Measurements from ENCODE around the gene FAM135A. TPM values are rescaled to one million over a fixed set of nuclear protein-coding genes. Genes with fewer than 3 reads are reported as not detected.
A peak's percentile ranks its signal among the peaks of the same experiment; 100 is the strongest.

FAM135A gene
- total RNA-seq: 17.6 TPM
- polyA plus RNA-seq (ENCODE audit: insufficient read depth in 1 of 8, insufficient read length in 8 of 8, low replicate concordance in 1 of 8): 10 to 100 TPM; 13.7 to 19.7 (median 16.5) TPM
- long read RNA-seq, donor 1: 0 reads
- long read RNA-seq, donor 2: 0 reads
- long read RNA-seq, donor 3: 0 reads
- long read RNA-seq, donor 4: 0 reads
- long read RNA-seq, donor 5: 0 reads
- long read RNA-seq, donor 6, full-length matches to known transcripts: 1 of 1 reads
- long read RNA-seq, donor 6, partial matches to known transcripts: 0 of 1 reads
- long read RNA-seq, donor 6, other reads (novel, unspliced or antisense): 0 of 1 reads
- long read RNA-seq, donor 7, partial matches to known transcripts: 0 of 1 reads
- long read RNA-seq, donor 7, other reads (novel, unspliced or antisense): 0 of 1 reads
- long read RNA-seq, donor 8, partial matches to known transcripts: 0 of 1 reads
- long read RNA-seq, donor 8, other reads (novel, unspliced or antisense): 0 of 1 reads
- long read RNA-seq, donor 9: 0 reads
- long read RNA-seq, donor 10: 0 reads
- long read RNA-seq, donor 11, full-length matches to known transcripts: 1 of 1 reads
- long read RNA-seq, donor 11, partial matches to known transcripts: 0 of 1 reads
- long read RNA-seq, donor 11, other reads (novel, unspliced or antisense): 0 of 1 reads

DNA sequence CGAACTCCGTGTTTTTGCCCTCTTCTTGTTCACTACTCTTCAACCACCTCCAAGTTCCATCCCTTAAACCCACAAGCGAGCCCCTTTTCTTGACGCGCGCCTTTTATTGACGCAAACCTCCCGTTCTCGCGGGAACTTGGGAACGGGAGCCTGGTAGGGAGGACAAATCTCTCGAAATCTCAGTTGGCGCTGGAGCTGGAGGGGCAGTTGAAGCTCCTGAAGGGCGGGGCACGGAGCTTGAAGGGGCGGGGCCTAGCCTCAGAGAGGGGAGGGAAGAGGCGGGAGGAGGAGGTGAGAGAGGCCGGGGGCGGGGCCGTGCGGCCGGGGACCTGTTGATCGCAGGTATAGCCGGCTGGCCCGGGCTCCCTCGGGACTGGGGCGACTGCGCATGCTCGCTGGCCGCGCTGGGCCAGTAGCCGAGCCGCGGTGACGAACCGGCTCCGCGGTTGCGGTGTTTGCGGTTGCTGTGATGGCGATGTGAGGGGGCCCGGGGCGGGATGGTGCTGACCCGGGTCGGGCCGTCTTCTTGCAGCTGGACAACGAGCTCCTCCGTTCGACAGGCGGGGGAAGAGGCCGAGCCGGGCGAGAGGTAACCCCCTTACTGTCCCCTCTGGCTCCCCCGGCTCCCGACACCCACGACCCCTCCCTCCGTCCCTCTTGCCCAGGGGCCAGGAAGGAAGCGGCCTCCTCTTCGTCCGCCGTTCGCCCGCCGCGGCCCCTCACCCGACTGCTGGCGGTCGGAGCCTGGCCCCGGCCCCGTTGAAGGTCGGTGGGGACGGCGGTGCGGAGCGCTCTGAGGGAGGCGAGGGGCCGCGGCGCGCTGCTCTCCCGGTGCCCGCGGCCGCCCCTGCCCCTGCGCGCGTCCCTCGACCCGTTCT is at the start of gene FAM135A:
Gene FAM135A, plus strand, starts transcription at position 395 of the 878 bp plus-strand sequence. CDS start 14,835 bp downstream, outside the sequence.
- under 1% methylated on average over 78 of the region's 89 CpGs for WGBS (ENCODE audit: insufficient coverage)
- no peaks in the 10 kb centered on the region for H3K36me3 ChIP-seq (ENCODE audit: control insufficient read depth, insufficient read depth, low read length)
- no peaks in the 10 kb centered on the region for H3K27me3 ChIP-seq (ENCODE audit: control insufficient read depth, insufficient read depth, low read length)
- H3K27ac ChIP-seq (ENCODE audit: low read length): peak within 1 kb of the TSS; percentile 83
- no peaks in the 10 kb centered on the region for H3K4me1 ChIP-seq (ENCODE audit: control insufficient read depth, insufficient read depth, low read length)
- peak; percentile 100 for DNase-seq
- peak within 1 kb of the TSS; percentile 71 for H3K4me3 ChIP-seq (ENCODE audit: low read length)
- H3K9me3 ChIP-seq (replicated peaks; ENCODE audit: control insufficient read depth, low read depth, low read length): no peaks in the 10 kb centered on the region

DNA sequence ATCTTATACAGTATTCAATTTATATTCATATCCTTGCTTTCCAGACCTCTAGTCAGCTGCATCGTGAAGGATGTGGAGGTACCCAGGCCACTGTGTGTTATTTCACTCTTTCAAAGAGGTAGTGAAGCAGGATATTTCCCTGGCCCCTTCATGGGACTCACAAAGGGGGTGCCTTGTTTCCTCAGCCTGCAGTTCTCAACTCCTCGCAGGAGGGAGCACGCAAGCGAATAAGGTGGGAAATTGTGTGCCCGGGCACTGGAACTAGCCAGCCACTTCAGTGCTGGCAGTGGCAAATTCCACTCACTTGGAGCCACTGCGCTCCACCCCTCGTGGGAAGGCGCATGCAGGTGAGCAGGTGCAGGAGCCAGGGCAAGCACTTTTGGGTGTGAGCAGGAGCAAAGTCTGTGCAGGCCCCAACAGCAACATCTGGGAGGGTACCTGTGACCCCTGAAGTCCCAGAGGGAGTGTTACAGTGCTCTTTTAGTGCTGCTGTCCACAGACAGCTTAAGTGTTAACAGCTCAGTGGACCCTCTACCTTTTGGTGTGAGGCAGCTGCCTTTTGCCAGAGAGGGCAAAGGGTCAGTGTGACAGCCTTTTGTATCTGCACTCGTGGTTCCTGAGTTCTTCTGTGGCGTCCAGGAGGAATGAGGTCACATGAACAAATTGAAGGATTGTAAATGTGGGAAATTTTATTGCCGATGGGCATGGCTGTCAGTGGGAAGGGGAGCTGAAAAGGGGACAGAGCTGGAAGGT is 49.4 kb upstream of the FAM135A start:
- Histone ChIP-seq H3K4me1 (ENCODE audit: control insufficient read depth, insufficient read depth, low read length) (no peaks in the 10 kb centered on the region), H3K27ac (ENCODE audit: low read length) (no peak overlapping the region), H3K27me3 (ENCODE audit: control insufficient read depth, insufficient read depth, low read length) (no peaks in the 10 kb centered on the region), H3K9me3 (replicated peaks; ENCODE audit: control insufficient read depth, low read depth, low read length) (no peaks in the 10 kb centered on the region), H3K36me3 (ENCODE audit: control insufficient read depth, insufficient read depth, low read length) (no peaks in the 10 kb centered on the region), H3K4me3 (ENCODE audit: low read length) (no peak overlapping the region)
- 93% methylated on average over 7 of the region's 11 CpGs for WGBS (ENCODE audit: insufficient coverage)
- no peak for DNase-seq

DNA sequence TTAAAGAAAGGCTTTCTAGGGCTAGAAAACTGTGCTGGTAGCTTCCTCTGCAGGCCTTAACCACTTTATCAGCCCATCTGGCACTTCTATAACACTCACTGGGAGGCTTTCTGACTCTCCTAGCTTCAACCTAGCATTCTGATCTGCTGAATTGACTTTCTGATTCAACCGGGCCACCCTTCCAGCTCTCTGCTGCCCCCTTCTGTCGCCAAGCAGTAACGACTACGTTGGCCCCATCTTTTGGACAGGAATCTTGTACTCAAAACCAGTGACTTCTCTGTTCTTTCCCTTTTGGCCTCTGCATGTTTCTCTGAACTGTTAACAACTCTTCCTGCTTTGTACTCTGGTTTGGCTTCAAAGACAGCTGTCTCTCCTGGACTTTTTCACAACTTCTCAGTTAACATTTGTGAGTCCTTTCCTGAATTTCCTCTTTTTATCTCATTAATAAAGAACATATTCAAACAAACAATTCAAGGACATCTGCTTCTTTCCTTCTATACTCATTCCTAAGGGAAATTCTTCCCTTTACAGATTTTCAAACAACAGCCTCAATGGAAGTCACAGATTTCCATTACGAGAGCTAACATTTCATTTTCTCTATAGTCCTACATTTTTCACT is 43.9 kb upstream of the FAM135A start:
- Histone ChIP-seq H3K4me1 (ENCODE audit: control insufficient read depth, insufficient read depth, low read length) (no peaks in the 10 kb centered on the region), H3K27ac (ENCODE audit: low read length) (no peak overlapping the region), H3K4me3 (ENCODE audit: low read length) (no peak overlapping the region), H3K27me3 (ENCODE audit: control insufficient read depth, insufficient read depth, low read length) (no peaks in the 10 kb centered on the region), H3K36me3 (ENCODE audit: control insufficient read depth, insufficient read depth, low read length) (no peaks in the 10 kb centered on the region), H3K9me3 (replicated peaks; ENCODE audit: control insufficient read depth, low read depth, low read length) (no peaks in the 10 kb centered on the region)
- 0% methylated on average over 4 of the region's 5 CpGs for WGBS (ENCODE audit: insufficient coverage)
- peak; percentile 67 for DNase-seq

- no peak overlapping the region for H3K27ac ChIP-seq (ENCODE audit: low read length)
- H3K9me3 ChIP-seq (replicated peaks; ENCODE audit: control insufficient read depth, low read depth, low read length): no peaks in the 10 kb centered on the region
- DNase-seq: no peak
- H3K36me3 ChIP-seq (ENCODE audit: control insufficient read depth, insufficient read depth, low read length): no peaks in the 10 kb centered on the region
- H3K4me3 ChIP-seq (ENCODE audit: low read length): no peak overlapping the region
- H3K27me3 ChIP-seq (ENCODE audit: control insufficient read depth, insufficient read depth, low read length): no peaks in the 10 kb centered on the region
- no CpG with 5 or more reads among the region's 4 CpGs for WGBS (ENCODE audit: insufficient coverage)
- no peaks in the 10 kb centered on the region for H3K4me1 ChIP-seq (ENCODE audit: control insufficient read depth, insufficient read depth, low read length)
Observed at GRCh38 chr6:70370496-70370895, 42.8 kb upstream of the FAM135A start.

- peak; percentile 73 for DNase-seq
- H3K4me1 ChIP-seq (ENCODE audit: control insufficient read depth, insufficient read depth, low read length): no peaks in the 10 kb centered on the region
- no peaks in the 10 kb centered on the region for H3K36me3 ChIP-seq (ENCODE audit: control insufficient read depth, insufficient read depth, low read length)
- H3K9me3 ChIP-seq (replicated peaks; ENCODE audit: control insufficient read depth, low read depth, low read length): no peaks in the 10 kb centered on the region
- no peak overlapping the region for H3K27ac ChIP-seq (ENCODE audit: low read length)
- no peak overlapping the region for H3K4me3 ChIP-seq (ENCODE audit: low read length)
- no peaks in the 10 kb centered on the region for H3K27me3 ChIP-seq (ENCODE audit: control insufficient read depth, insufficient read depth, low read length)
- no CpG with 5 or more reads among the region's 1 CpG for WGBS (ENCODE audit: insufficient coverage)
Observed at GRCh38 chr6:70371454-70372105, 41.7 kb upstream of the FAM135A start.

GRCh38 chr6:70375166-70375565 is 38.1 kb upstream of the FAM135A start:
- H3K4me1 ChIP-seq (ENCODE audit: control insufficient read depth, insufficient read depth, low read length): no peaks in the 10 kb centered on the region
- H3K9me3 ChIP-seq (replicated peaks; ENCODE audit: control insufficient read depth, low read depth, low read length): no peaks in the 10 kb centered on the region
- no peak overlapping the region for H3K27ac ChIP-seq (ENCODE audit: low read length)
- no peak overlapping the region for H3K4me3 ChIP-seq (ENCODE audit: low read length)
- WGBS (ENCODE audit: insufficient coverage): no CpG with 5 or more reads among the region's 3 CpGs
- no peaks in the 10 kb centered on the region for H3K36me3 ChIP-seq (ENCODE audit: control insufficient read depth, insufficient read depth, low read length)
- DNase-seq: no peak
- no peaks in the 10 kb centered on the region for H3K27me3 ChIP-seq (ENCODE audit: control insufficient read depth, insufficient read depth, low read length)

DNA sequence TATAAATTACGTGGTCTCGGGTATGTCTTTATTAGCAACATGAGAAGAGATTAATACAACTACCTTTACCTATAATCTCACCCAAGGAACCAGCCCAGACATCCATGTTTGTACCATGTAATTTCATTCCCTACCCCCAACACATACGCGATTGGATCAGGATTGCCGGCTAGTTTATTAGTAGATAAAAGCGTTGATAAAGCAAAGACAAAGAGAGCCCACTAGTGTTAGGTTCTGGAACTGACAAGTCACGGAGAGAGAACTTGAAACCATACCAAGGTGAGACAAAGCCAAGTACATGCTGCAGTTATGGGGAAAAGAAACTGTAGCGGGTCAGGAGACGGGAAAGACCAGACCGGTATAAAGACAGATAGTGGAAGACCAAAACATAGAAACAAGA is 37.4 kb upstream of the FAM135A start:
- no peaks in the 10 kb centered on the region for H3K27me3 ChIP-seq (ENCODE audit: control insufficient read depth, insufficient read depth, low read length)
- DNase-seq: no peak
- H3K9me3 ChIP-seq (replicated peaks; ENCODE audit: control insufficient read depth, low read depth, low read length): no peaks in the 10 kb centered on the region
- no peak overlapping the region for H3K27ac ChIP-seq (ENCODE audit: low read length)
- H3K36me3 ChIP-seq (ENCODE audit: control insufficient read depth, insufficient read depth, low read length): no peaks in the 10 kb centered on the region
- no peaks in the 10 kb centered on the region for H3K4me1 ChIP-seq (ENCODE audit: control insufficient read depth, insufficient read depth, low read length)
- no peak overlapping the region for H3K4me3 ChIP-seq (ENCODE audit: low read length)
- 50% methylated on average over 1 of the region's 10 CpGs for WGBS (ENCODE audit: insufficient coverage)

DNA sequence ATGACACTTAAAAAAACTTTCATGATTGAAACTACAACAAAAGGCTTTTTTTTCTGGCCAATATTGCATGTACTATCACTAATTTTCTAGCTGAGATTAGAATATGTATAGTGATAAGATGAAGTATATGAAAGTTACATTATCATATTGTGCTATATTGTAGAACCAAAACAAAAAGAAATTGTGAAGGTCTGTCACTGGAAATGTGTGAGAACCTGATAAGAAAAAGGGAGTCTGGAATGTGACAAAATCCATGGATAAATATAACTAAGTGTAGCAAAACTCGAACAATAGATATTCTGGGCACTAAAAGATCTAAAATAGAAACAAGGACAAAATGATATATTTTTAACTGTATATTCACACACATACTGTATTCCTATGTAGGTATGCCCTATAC is 36.7 kb upstream of the FAM135A start:
- Histone ChIP-seq H3K27ac (ENCODE audit: low read length) (no peak overlapping the region), H3K27me3 (ENCODE audit: control insufficient read depth, insufficient read depth, low read length) (no peaks in the 10 kb centered on the region), H3K9me3 (replicated peaks; ENCODE audit: control insufficient read depth, low read depth, low read length) (no peaks in the 10 kb centered on the region), H3K4me3 (ENCODE audit: low read length) (no peak overlapping the region), H3K4me1 (ENCODE audit: control insufficient read depth, insufficient read depth, low read length) (no peaks in the 10 kb centered on the region), H3K36me3 (ENCODE audit: control insufficient read depth, insufficient read depth, low read length) (no peaks in the 10 kb centered on the region)
- no peak for DNase-seq
- WGBS (ENCODE audit: insufficient coverage): no CpG with 5 or more reads among the region's 1 CpG

- H3K27me3 ChIP-seq (ENCODE audit: control insufficient read depth, insufficient read depth, low read length): no peaks in the 10 kb centered on the region
- H3K4me3 ChIP-seq (ENCODE audit: low read length): no peak overlapping the region
- no peaks in the 10 kb centered on the region for H3K9me3 ChIP-seq (replicated peaks; ENCODE audit: control insufficient read depth, low read depth, low read length)
- no CpG with 5 or more reads among the region's 3 CpGs for WGBS (ENCODE audit: insufficient coverage)
- H3K4me1 ChIP-seq (ENCODE audit: control insufficient read depth, insufficient read depth, low read length): no peaks in the 10 kb centered on the region
- no peak for DNase-seq
- no peak overlapping the region for H3K27ac ChIP-seq (ENCODE audit: low read length)
- no peaks in the 10 kb centered on the region for H3K36me3 ChIP-seq (ENCODE audit: control insufficient read depth, insufficient read depth, low read length)
Observed at GRCh38 chr6:70377372-70377771, 35.9 kb upstream of the FAM135A start.

Measured in muscle of leg (tissue), 16 donors.